Uterus (tissue), 2 donors: ENCODE data around the gene PRR23C.

Experiments
- POLR2A ChIP-seq, 2 donors: fragments of 450-650 bp; IDR thresholded peaks; one replicate each; pipeline ENCODE4 v1.6.1; 2016; ENCODE audit warnings: antibody characterized with exemption in 2 of 2, mild to moderate bottlenecking in 1 of 2, moderate library complexity in 1 of 2
- TF ChIP-seq, protein P1 (sequence below), 4 experiments: fragments of 200-600 bp in 2 of 4; fragments of 450-650 bp in 2 of 4; sonication (generic) in 2 of 4; IDR thresholded peaks; one replicate each; pipeline ENCODE4 v1.5.1; 2016 to 2019; ENCODE audit warnings: antibody characterized with exemption in 4 of 4, mild to moderate bottlenecking in 2 of 4, moderate library complexity in 1 of 4

DNA sequence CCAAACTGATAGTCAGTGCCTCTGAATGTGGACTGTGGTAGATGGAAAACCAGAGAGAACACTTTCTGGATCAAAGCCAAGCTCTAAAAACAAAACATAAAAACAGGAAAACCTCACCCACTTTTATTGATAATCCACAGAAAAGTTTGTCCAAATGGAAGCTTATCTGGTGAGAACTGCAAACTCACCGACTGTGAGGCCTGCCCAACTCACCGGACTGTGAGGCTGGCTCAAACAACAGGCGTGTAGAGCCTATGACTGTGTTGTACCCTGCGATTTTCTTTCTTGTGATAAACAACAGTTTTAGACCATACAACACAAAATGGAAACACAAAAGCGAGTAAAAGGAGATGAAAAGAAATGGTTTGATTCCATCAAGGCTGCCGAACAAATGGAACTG lies 7.2 kb downstream of the PRR23C start:
- TF ChIP-seq, protein P1, sequence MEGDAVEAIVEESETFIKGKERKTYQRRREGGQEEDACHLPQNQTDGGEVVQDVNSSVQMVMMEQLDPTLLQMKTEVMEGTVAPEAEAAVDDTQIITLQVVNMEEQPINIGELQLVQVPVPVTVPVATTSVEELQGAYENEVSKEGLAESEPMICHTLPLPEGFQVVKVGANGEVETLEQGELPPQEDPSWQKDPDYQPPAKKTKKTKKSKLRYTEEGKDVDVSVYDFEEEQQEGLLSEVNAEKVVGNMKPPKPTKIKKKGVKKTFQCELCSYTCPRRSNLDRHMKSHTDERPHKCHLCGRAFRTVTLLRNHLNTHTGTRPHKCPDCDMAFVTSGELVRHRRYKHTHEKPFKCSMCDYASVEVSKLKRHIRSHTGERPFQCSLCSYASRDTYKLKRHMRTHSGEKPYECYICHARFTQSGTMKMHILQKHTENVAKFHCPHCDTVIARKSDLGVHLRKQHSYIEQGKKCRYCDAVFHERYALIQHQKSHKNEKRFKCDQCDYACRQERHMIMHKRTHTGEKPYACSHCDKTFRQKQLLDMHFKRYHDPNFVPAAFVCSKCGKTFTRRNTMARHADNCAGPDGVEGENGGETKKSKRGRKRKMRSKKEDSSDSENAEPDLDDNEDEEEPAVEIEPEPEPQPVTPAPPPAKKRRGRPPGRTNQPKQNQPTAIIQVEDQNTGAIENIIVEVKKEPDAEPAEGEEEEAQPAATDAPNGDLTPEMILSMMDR (IDR thresholded peaks at IDR 0.05): no peak
- TF ChIP-seq POLR2A (IDR thresholded peaks at IDR 0.05): no peak
